ENCODE measurements around the gene LHPP.

LHPP gene

DNA sequence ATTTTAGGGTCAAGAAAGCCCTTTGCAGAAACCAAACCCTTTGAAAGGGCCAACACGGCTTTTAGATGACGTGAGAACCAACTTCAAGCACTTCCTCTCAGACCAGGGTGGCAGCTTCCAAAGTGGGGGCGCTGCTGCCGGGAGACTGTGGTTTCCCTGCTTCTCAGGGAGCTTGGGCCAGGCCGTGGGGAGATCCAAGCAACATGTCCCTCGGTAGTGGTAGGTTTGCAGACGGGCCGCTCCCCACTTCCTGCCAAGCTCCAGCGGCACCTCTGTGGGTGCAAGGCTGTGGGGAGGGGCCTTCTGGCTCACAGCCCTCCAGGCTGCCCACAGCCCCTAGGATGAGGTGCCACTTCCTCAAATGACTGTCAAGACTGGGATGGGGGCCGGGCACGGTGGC is 150.1 kb downstream of the LHPP start:
- no peak for DNase-seq

DNA sequence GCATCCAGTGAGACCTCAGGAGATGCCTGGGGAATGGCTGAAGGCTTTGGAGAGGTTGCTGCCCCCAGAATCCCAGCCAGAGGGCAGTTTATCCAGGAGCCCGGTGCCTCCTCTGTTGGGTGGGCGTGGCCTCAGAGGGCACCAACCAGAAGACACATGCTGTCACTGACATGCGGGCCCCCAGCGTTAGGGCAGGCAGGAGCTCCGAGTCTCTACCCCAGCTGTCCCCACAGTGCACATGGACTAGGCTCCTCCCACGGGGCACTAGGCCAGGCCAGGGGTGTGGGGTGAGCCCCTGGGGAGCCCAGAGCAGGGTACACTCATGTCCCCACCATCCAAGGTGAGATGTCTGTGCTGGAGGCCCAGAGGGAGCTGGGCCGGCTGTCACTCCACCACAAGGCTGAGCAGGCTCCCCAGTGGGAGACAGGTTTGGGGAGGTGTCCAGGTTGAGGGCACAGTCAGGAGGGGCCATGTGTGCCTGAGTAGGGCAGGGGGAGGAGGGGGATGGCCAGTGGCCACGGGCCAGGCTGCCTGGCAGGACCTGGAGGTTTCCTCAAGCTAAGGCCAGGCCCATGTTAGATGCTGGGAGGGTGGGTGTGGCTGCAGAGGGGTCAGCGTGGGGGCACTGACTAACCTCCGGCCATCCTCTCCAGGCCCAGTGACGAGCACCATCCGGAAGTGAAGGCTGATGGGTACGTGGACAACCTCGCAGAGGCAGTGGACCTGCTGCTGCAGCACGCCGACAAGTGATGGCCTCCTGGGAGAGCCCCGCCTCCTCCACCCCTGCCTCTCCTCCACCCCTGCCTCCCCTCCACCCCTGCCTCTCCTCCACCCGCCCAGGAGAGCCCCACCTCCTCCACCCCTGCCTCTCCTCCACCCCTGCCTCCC is 151.2 kb downstream of the LHPP start:
- no peak for DNase-seq

DNA sequence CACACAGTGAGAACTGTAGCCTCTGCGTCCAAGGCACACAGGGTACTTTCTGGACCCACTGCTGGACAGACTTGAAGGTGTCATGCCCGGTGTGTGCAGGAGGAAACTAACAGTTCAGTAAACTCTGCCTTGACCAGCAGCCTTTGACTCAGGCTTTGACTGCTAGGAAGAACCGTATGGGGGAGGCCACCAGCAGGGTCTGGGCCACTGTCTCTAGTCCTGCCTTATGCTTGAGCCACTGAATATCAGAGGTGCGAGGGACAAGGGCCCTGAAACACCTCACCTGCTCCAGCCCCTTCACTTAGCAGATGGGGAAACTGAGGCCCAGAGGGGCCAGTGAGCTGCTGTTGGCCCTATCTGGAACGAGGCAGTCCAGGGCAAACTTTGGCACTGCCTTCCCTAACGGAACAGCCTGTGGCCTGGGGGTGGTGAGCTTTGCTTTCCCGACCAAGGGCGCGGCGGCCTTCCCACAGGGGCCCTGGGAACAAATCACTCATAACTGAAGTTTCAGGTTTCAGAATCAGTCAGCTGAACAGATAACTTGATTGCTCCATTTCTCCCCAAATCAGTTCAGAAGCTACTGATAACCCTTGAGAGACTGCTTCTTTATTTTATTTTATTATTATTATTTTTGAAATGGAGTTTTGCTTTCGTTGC is 152.5 kb downstream of the LHPP start:
- DNase-seq, result no peak

DNA sequence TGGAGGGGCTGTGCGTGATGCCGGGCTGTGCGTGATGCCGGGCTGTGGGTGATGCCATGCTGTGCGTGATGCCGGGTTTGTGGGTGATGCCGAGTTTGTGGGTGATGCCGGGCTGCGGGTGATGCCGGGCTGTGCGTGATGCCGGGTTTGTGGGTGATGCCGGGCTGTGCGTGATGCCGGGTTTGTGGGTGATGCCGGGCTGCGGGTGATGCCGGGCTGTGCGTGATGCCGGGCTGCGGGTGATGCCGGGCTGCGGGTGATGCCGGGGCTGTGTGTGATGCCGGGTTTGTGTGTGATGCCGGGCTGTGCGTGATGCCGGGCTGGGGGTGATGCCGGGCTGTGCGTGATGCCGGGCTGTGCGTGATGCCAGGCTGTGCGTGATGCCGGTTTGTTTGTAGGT is 153.6 kb downstream of the LHPP start:
- no peak for DNase-seq

DNA sequence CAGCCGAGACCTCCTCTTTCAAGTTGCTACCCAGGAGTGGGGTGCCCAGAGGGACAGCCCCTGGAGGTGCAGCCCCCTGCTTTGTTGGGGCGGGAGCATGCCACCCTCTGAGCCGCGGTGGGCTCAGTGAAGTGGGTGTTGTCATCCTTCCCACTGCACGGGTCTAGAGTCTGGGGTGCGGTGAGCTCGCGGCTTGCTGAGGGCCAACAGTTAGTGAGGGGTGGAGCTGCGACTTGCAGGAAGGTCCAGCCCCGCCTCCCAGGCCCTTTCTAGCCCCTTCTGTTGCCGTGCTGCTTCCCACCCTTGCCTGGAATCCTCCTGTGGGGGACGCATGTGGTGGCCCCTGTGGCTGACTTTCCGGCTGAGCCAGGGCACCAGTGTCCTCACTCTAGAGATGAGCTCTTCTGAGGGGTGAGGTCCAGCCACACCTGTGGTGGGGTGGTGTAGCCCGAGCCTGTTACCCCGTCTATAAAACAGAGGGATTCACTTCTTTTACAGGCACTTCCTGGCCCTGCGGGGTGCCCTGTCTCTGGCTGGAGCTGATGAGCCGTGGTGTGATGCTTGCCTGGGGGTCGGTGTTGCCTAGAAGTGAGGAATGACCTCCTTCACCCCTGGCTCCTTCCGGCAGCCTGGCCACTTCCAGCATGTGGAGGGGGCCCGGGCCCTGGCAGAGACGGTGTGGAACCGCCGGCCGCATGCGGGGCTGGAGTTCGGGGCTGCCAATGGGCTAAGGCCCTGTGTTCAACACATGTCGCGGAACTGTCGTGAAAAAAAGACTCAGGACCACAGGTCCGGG is 154.6 kb downstream of the LHPP start:
- no peak for DNase-seq

DNA sequence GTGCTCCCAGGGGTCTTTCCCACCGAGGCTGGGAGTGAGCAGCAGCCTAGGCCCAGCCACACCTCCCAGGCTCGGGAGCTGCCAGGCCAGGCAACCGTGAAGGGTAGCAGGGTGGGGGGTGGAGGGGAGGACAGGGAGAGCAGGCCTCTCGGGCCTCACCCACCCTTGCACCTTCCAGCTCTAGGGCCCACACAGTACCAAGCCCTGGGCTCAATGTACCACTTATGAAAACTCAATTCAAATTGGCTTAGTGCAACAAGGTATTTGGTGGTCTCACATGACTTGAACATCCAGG is 155.2 kb downstream of the LHPP start:
- DNase-seq, result no peak

DNA sequence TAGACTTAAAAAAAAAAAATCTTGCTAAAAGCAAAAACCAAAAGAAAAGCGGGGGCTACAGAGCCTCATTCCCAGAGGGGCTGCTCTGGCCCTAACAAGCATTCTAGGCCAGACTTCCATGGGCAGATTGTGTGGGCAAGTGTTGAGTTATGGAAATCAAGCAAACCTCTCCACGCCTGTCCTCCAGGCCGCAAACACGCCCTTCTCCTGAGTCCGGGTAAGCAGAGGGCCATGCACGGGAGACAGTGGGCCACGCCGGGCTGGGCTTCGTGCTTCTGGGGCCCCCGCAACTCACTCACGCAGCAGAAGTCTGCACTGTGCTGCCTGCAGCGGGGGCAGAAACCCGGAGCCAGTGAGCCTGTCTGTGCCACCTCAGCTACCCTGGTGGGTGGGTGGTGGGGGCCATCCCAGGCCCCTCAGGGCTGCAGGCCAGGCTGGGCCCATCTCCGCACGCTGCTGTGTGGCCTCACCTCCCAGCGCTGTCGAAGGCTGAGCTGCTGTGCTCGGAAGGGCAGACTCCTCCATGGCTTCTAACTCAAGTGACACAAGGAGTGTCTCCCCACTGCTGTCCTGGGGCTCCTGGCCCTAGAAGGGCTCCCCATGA is 156.9 kb downstream of the LHPP start:
- DNase-seq, result no peak

DNA sequence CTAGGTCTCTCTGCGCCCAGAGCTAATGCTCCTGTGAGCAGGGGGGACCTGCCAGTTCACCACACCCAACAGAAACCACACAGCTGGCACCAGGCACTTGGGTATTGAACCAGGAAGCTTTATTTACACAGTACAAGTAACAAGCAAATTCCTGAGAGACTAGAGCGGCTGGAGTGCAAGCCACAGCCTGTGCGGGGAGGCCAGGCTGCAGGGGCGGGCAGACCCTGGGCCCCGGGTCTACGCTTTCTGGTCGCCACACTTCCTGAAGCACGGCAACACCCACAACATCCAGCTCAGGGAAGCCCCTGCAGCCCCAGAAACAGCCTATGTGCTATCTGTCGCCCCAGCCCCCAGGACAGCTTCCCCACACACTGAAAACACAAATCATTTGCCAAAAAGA is 157.6 kb downstream of the LHPP start:
- DNase-seq, result peak; percentile 66

DNA sequence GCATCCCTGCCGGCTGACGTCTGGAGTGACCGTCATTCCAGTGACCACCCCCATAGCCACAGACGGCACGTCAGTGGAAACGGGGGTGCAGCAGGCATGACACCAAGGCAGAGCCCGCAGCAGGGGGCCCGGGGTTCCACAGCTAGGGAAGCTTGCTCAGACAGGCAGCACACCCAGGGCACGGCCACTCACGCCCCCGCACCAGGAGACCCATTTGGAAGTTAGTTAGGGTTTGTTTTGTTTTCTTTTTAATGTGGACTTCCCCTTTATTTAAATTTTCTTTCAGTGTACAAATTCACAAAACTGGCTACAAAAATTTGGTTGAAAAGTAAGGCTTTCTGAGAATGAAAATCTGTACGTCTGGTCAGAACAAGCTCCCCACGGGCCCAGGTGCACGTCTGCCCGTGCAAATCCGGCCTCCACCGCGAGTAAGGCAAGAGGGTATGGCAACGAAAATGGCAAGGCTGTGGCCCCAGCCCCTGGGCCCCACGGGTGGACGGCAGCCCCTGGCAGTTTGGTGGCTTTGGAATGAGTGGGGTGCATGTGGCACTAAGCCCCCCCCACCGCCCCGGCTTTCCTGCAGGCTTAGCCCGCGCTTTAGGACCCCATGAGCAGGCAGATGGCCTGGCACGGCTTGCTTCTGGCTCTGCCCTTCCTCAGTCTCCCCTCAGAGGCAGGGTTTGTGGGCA is 158.3 kb downstream of the LHPP start:
- no peak for DNase-seq

DNA sequence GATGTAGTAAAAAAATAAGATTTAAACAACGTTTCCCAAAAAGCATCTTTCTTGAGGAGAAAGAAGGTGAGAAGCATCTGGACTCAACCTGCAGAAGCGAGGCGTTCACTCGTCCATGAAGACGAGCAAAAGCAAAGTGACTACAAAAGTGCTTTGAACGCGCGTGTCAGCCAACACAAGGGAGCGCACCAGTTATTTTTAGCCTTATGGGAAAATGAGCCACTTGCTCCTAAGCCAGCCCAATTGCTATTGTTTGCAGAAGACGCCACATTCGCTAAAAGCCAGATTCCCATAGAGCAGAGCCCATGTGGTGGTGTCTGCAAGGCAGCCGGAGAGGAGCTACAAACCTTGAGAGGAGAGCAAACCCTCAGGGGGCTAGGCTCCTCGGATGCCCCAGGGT is 160.0 kb downstream of the LHPP start:
- DNase-seq, result no peak

DNA sequence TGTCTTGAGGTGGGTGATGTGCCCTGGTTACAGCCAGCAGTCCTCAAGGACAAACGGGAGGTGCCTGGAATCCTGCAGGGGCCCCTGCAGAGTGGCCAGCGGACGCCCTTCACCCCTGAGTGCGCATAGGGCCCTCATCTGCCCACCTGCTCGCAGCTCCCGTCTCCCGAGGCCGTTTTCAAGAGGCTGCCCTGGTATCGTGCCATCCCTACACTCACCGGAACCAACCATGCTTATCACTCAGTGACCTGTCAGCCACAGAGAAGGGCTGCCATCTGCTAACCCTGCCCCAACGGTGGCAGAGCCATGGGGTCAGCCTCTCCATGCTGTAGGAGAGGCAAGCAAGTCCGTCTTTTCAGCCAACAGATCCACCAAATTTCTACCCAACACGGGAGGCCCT is 160.5 kb downstream of the LHPP start:
- no peak for DNase-seq

DNA sequence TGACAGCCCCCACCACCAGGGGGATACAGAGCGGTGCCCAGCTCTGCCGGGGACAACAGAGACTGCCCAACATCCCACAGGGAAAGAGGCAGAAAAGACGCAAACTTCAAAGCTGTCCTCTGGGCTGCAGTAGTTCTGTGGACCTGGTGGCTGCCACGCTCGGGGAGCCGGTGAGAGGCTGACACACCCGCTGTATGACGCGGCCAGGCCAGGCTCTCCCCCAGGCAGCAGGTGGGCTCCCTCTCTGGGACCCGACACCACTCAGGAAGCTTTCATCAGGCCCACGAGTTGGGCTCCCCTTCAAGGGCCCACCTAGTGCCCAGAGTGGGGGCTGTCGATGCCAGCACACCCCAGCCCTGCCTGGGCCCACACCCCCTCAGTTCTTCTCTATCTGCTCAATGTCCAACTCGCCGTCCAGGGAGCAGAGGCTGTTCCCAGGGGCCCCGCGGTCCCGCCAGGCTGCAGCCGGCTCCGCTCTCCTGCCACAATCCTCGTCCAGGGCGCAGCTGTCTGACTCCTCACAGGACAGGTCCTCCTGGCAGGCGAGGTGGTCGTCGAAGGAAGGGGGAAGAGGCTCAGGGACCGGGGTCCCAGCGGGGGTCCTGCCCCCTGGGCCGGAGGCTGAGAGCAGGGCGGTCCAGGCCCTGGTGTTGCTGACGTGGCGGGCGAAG is 161.4 kb downstream of the LHPP start:
- no peak for DNase-seq

DNA sequence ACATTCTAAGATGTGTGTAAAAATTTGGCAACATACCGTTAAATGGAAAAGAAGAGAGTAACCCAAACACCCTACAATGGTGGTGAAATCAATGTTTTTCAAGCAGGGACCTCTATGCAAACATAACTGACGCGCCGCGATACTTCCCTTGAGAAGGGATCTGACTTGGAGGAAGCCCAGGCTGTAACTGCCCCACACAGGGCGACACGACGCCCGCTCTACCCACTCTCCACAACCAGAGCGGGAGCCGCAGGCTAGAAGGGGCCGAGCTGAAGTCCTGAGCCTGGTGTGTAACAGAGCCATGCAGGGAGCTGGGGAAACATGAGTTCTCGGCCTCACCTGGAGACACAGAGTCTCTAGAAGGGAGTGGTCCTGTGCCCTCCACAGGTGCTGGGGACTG is 162.4 kb downstream of the LHPP start:
- DNase-seq, result no peak

DNA sequence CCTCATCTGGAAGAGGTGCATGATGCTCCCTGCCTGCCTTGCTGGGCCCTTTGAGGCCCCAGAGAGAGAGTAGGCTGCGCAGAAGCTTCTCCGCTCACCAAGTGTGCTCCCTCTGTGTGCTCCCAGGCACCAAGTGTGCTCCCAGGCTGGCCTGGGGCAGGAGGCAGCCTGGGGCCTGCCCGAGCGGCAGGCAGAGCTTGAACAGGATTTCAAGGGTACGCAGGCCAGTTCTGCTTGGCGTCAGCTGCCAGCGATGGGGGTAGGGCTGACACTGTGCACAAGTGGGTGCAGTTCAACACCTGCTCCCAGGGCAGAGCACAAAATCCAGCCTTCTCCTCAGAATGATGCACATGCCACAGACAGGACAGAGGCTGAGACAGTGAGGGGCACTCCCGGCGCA is 162.8 kb downstream of the LHPP start:
- DNase-seq, result no peak

DNA sequence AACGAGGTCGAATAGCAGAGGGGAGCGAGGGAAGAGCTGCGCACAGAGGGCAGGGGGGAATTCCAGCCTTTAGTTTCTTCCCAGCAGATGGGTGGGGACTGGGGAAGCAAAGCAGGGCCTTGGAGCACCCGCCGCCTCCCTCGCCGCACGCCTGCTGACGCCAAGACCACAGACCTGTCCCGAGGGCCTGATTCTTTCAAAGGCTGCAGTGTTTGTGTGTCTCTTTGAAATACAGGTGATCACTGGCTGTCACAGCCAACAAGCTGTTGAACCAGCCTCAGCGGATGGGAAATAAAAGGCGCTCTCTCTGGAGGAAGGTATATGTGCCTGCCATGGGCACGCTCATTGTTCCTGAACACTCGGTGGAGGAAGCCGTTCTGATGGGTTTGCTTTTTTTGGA is 163.3 kb downstream of the LHPP start:
- peak; percentile 49 for DNase-seq

DNA sequence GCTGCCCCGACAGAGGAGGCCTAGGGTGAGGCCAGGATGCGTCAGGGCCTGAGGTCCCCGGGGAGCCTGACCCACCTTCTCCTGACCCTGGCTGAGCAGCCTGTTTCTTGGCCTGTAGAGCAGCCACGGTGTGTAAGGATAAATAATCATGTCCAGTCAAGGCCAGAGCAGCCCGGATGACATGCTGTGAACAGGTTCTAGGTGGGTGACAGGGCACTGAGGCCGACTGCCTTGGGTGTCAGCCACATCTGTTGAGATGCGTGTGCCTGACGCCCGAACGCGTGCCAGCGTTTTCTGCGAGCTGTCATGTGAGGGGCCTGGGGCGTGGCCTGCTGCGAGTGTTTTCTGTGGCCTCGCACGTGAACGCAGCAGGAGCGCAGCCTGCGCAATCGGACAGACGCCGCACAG is 164.2 kb downstream of the LHPP start:
- DNase-seq, result no peak

DNA sequence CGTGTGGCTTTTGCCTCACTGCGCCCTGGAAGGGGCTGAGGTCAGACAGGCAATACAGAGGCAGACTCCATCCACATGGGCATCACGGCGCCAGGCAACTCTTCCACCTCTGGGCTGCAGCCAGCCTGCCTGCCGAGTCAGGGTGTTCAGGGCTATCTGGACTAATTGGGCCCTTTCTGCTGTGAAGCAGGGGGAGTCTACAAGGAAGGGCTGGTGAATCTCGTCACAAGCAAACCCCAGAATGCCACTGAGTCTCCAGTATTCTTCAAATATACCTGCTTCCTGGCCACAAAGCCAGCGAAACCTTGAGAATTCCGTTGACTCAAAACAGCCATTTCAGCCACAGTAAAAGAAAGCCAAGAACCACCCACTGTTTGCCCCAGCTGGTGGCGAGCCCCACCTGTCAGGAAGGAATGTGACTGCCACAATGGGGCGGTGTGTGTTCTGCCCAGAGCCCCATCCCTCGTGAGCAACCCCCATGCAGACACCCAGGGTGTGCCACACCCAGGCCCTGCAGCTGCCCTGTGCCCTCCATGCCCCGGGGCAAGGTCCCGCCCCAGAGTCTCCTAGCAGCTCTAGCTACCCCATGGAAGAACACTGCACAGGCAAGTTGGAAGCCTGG is 165.2 kb downstream of the LHPP start:
- no peak for DNase-seq

DNA sequence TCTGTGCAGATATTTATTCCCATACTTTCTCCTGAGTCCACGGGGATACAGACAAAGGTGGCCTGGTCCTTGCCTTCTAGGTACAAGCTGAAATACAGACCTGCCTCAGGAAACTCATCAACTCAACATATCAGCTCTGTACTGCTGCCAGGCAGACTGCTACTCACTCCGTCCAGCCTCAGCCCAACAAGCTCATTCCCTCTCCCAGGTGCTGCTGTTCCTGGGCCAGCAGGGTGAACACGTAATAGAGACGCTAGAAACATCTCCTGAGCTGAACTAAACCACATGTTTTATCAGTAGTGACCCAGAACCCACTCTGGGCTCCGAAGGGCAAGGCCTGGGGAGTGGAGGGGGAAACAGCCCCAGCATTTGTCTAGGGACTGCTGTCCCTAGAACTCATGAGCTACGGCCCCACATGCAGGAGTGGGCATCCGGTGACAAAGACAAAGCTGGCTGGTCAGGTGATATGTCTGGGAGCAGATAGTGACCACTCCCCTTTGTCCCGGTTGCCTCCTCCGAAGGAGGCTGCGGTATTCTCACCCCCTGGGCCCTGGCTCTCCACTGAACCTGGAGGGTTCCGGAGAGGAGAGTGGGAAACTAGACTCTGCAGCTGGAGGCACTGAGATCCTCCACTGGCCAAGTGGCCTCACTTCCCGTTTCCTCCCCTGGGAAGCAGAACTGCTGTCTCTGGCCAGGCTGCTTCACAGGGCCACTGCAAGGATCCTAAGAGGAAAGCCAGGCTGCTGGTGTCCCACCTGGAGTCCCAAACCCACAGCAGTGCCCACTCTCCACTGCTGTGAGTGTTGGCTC is 166.4 kb downstream of the LHPP start:
- DNase-seq, result no peak

DNA sequence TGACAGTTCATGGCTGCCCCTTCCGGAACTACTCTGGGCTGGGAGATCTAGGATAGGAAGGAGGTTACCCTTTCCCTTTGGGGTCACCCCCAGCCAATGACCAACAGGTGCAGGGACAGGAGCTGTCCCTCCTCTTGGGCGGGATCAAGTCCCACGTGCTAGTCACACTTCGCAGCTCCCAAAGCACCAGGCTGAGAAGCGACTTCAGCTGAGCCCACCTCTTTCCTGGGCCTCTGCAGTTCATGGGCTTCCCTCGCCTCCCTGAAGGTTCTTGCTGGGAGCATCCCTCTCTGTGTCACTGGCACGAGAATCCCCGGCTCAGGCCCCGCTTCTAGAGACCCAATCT is 167.0 kb downstream of the LHPP start:
- no peak for DNase-seq

DNA sequence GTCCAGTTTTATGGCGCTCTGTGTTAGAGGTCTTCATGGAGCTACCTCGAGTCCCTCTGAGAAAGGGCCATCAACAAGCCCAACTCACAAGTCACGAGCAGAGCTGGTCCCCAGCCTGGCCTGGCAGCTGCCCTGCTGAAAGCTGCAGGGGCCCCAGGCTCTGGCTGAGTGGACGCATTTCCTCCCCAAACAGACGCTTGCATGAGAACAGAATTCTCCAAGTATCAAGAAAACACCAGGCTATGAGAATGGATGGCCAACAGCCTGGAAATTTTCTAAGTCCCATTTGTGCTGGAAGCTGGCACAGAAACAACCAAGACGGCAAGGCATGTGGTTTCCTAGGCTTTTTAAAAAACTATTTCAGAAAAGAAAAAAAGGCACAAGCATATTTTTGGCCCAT is 167.8 kb downstream of the LHPP start:
- no peak for DNase-seq

DNA sequence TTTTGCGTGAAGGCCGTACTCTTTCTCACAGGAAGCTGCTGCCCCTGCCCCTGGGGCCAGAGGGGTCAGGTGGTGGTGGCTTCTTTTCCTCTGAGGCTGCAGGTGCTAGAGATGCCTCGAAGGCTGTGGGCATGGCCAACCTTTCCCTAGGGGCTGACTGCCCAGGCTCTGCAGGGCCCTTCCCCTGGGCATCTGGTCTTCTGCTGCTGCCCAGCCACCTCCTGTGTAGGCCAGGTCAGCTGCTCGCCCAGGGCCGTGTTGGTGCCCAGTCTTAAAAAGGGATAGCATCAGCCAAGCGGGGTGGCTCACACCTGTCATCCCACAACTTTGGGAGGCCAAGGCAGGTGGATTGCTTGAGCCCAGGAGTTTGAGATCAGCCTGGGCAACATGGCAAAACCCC is 168.2 kb downstream of the LHPP start:
- DNase-seq, result no peak
